ELR (cell line): ENCODE measurements around the gene FABP1.

Experiments
- DNase-seq: peaks from one replicate; pipeline ENCODE4 v3.0.0-alpha.2; 2015; ENCODE audit warnings: low read depth

The FABP1 gene

DNA sequence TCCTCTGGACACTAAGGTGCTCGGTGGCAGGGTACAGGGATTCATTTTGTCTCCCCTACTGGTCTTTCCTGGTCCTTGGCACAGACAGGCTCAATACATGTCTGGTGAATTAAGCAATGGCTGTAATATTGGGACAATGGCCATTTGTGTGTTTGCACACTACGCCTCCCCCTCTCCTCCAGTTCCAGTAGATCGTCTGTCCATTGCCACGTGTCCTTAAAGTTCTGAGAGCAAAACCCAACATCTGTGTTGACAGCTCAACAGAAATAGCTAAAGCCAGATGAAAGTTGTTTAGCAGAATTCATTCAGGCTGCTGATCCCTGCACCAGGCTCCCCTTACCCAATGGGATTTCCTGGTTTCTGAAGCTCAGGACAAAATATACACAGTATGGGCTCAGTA, 9.0 kb upstream of the FABP1 start:
- no peak for DNase-seq

DNA sequence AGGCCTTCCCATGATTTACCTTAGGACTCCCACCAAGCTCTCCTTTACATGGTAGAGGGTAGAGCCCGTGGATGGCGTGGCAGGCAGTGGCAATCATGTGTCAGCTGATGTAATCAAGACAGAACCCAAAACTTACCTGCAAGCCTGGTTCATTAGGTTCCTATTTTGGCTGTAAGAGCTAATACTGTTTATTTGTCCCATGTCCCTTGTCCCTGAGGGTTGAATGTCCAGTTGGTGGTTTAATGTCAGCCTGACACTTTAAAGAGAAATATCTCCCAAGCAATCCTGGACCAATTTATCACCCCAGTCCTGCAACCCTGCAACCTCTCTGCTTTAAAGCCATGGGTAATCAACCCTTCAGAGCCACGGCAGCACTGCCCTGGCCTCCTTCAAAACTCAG, 6.0 kb upstream of the FABP1 start:
- DNase-seq: no peak

DNA sequence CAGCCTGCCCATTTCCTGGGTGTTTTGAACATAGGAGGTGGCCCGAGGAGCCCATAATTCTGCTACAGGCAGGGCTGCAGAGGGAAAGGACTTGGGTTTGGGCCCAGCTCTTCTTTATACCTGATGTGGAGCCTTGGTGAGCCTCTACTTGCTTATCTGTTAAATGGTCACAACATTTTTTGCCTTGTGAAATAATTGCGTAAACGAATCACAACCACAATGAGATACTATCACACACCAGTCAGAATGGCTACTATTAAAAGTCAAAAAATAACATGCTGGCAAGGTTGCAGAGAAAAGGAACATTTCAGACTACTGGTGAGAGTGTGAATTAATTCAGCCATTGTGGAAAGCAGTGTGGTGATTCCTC, 4.1 kb upstream of the FABP1 start:
- no peak for DNase-seq

DNA sequence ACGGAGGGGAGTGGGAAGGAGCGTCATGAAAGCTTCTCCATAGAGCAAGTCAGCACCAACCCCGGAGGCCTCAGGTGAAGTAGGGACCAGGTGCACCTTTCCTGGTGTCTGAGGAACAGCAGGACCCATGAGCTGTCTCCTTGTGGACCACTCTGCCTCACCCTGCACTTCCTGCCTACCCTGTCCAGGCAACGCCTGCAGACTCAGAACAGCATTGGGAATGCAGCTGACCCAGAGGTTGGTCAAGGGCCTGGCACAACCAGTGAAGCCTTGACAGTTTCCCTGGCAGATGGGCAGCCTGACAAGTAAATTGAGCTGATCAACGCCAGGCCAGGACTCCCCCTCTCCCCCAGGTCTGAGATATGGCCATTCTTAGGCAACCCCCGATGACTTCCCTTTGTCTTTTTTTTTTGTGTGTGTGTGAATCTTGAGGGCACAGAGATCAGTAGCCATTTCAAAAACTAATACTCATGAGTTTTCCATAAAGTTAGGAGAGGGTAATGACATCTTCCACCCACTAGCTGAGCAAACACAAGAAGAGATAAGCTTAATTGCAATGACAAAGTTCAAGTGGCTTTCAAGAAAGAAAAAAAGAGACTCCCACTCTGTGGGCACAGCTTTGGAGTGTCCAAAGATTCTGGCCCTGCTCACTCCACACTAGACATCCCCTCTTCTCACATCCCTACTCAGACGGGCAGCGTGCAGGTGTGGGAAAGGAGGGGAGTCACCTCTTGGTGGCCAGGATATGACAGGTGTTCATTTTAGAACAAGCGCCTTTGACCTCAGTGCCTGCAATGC, 3.5 kb upstream of the FABP1 start:
- no peak for DNase-seq

DNA sequence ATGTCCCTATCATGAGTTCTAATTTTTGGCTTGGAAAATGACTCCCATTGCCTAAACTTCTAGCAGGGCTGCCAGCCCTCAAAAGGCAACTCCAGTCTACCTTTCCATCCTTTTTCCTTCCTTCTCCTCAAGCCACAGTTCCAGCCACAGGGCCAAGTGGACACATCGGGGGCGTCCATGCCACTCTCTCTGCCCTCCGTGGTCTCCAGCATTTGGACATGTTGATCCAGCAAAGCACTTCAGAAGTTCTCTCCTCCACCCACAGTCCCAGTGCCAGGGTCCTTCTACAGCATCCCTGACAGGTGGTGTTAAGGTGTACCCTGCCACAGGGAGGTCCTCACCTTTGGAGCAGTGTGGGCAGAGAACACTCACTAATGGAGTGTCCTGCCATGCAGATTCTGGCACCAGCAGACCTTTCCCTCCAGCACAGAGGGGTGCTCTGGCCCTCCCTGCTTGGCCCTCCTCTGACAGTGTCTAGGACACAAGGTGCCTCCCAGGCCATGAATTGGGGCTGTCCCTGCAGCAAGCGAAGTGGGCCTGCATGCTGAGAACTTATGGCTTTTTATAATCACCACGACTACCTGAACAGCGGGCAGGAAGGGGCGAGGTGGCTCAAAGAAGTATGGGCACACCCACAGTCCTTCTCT, 1.6 kb upstream of the FABP1 start:
- DNase-seq: no peak

DNA sequence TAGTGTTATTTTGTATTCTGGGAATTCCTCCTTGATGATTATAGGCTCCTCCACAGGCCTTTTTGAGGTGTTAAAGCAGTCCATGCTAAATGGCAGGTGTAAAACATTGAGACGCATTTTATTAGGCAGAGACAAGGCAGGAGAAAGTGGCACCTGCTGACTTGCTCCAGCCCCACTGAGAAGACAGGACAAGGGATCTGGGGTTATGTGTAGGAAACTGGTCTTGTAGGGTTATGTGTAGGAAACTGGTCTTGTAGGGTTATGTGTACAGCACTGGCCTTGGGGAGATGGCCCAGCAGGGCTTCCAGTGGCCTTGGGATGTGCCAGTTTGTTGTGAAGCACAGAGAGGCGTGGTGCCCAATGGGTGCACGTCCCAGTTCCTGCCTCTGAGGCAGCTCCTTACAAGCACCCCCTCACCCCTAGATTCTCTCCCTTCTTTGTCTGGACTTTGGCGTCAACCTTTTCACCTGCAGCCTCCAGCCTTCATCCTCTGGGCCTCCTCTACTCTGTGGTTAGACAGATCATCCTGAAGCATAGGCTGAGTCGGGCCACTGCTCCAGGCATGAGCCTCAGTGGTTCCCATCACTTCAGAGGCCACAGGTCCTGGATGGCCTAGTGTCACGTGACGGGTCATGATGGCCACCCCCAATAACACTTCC, 921 bp upstream of the FABP1 start:
- no peak for DNase-seq

DNA sequence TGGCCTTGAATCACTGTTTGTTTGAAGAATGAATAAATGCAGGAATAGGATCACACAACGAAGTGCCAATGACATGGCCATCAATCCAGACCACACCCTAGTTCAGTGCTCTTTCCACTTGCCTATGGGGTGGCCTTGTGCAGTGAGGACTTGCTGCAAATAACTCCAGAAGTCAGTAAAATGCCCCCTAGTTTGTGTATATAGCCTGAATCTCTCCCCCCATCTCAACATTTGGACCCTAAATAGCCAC, 299 bp downstream of the FABP1 start:
- no peak for DNase-seq

DNA sequence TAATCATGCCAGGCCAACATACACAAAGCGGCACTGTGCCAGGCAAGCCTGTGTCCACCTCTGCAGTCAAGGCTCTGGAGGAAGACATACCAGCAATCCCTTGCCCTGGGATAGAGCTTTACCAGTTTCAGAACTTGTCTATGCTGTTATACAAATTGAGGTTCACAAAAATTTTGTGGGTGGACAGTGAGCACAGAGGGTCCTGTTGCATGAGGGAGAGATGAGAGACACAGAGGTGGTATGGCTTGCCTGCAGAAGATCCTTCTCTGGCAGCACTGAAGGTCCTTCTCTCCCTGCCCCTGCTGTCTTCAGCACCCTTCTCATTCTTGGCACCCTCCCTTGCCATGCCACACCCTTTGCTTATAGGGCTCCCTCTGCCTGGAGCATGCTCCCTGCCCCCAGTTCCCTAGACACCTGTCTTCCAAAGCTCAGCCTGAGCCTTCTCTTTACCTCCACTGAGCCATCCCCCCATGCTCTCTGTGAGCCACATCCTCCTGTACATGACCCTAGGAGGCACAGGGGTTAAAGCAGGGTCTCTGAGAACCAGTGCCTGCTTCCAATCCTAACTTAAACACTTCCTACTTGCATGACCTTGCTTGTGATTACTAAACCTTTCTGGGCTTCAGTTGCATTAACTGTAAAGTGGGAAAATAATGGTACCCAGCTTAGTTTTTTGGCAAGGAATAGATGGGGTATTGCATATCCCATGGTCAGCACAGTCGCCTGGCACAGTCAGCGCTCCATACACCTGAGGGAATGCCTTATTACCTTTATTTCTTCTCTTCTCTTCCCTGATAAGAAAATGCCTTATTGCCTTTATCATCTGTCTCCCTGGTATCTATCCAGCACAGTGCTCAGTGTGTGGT, 857 bp downstream of the FABP1 start:
- DNase-seq: no peak

DNA sequence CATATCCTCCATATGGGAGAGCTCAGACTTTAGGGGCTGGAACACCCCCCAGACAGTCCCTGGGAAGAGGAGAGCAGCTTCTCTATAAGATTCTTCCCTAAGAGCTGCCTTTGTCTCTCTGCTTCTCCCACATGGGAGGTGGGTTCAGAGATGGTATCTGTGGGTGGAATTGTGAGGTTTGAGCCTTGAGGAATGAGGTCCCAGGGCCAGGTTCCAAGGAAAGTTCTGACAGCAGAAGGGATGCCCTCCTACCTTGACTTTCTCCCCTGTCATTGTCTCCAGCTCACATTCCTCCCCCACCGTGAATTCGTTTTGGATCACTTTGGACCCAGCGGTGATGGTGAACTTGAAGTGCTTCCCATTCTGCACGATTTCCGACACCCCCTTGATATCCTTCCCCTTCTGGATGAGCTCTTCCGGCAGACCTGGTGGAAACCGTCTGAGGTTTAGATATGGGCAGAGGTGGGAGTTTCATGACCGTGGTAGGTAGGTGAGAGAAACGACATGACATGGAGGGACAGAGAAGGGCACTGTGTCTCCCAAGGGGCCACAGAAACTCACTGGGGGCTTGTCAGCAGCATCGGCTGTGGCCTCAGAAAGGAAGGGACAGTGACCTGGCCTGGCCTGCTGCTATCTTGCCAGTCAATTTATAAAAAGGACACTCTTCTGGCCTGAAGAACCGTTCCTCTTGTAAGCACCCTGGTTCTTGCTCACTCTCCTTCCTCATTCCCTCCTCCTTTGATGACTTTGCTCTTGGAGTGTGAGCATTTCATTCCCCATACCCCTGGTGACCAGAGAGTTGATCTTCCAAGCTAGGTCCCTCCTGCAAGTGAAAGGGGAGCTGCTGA, 1.7 kb downstream of the FABP1 start:
- DNase-seq: no peak

DNA sequence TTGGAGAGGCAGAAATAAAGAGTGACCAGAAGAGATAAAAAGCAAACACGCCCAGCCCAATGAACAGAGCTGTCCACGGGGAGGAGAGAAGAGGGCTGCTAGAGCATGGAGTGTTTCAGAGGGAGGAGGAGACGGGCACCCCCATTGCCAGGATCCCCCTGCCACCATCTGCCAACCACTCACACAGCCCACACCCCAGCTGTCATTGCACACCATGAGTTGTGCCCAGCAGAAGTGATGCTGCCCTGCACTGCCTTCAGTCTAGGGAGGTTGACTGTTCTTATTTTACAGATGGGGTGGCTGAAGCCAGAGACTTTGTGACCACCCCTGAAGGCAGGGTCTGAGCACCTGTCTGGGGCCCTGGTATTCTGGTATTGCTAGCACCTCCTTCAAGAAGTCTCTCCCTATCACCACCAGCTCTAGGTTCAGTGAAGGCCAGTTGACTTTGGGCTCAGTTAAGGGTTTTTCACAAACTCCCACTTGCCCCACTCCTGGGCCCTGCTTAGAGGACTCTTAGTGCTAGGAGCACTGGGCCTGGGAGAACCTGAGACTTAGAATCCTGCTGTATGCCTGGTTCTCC, 2.4 kb downstream of the FABP1 start:
- no peak for DNase-seq

DNA sequence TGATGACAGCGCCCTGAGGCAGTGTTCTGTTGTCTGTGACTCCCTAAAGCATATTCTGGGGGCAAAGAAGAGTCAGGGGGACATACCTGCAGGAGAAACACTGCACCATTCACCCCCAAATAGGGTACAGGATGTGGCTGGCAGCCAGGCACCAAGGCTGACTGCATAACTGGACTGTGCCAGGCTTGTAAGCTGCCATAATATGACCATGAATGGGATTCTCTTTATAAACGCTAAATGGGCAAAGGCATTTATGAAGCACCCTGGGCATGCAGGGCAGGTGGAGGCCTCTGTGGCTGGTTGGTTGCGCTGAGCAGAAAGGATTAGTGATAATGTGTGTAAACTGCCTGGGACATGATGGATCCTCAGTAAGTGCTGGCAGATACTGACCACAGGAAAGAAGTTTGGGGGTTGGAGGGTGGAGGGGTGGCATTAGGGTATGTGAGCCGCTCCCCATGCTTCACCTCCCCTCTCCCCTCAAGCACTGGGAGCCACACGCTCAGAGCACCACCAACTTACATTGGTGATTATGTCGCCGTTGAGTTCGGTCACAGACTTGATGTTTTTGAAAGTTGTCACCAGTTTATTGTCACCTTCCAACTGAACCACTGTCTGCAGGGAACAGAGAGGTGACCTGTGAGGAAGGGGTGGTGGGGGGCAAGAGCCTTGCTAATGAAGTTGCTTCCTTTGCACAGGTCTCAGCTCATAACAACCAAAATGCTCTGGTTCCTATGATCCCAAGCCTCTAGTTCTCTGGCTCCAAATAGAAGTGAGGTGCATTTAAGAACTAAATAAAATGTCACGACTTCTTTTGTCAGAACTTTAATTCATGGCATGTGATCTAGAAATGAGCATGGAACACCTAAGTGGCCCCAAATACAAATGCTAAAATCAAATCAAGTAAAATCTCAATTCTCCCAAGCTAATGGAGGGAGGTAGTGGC, 3.6 kb downstream of the FABP1 start:
- no peak for DNase-seq

DNA sequence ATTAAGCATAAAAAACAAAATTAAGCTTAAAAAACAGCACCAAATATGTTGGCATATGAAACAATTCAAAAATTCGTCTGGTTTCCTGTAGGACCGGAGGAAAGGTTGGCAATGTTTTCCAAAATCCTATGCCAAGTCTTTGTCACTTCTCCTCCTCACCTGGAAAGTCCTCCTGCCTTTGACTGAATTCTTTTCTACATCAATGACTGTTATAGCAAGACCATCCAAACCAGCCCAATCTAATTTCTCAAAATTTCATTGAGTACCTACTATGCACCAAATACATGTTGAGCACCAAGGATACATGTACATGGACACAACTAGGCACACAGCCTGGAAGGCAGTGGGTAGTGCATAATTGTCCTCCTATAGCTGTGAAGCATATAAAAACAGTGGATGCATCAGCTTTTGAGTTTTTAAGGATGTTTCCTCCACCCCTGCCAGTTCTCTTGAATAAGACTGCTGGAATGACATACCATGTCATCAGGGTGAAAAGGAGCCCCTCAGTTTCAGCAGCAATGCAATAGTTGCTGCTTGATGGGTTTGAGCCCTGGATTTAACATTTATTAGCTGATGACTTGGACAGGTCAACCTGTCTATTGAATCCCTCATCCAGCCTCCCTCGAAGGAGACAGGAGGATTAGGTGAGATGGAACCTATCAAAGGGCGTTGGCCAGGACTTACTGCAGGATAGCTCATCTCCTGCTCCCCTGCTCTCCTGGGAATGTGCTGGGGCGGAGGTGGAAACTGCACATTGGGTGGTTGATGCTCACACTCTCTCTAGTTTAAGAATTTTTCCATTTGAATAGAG, 4.5 kb downstream of the FABP1 start:
- no peak for DNase-seq

DNA sequence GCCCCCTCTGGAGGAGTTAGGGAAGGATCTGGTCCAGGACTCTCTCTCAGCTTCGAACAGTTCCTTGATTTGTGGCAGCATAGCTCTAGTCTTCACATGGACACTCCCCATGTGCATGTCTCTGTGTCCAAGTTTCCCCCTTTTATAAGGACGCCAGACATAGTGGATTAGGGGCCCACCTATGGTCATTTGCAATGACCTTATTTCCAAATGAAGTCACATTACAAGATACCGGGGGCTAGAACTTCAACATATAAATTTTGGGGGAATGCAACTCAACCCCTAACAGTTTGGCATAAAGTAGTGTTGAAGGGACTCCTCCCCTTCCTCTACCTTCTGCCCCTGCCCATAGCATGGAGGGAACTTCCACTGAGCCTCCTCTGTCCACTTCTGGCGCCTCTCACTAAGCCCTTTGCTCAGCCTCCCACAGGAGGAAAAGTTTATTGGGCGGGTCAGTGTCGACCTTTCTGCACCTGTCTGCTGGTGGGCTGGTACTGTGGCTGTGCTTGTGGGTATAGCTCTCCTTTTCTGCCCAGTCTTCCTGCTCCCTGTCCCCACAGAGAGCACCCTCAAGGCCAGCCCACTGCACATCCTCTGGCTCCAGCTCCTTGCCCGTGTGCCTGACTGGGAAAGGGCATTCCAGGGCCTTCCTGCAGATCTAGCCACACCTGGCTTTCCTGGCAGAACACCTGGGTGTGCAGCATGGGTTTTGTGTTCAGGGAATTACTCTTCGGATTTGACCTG, 5.5 kb downstream of the FABP1 start:
- DNase-seq: no peak

DNA sequence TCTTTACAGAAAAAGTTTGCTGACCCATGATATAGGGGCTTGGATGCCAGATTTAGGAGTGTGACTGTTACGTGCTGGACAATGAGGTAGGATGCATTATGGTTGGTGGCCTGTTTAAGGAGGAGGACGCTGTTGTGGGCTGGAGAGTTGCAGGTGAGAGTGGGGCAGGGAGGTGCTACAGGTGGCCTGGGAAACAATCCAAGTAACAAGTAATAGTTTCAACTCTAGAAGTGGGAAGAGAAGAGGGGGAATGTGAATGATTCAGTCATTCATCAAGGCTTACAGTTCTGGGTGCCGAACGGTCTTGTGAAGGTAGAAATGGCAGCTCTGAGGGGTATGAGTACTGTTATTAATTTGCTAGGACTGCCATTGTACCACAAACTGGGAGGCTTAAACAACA, 6.2 kb downstream of the FABP1 start:
- DNase-seq: no peak

DNA sequence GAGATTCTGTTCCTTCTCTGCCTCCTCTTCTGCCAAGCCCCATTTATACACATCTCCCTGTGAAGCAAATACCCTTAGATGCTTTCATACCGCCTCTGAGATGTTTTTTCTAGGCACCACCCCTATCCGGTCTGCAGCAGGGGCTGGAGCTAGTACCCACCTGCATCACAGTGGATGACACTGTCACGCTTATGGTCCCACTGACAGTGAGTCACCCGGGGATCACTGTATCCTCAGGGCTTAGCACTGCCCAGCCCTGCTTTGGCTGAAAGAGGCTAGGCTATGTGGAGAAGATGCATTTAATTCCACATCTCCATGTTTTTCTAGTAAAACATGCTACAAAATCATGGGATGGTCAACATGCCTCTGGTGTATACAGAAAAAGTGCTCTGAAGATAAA, 9.9 kb downstream of the FABP1 start:
- DNase-seq: no peak

DNA sequence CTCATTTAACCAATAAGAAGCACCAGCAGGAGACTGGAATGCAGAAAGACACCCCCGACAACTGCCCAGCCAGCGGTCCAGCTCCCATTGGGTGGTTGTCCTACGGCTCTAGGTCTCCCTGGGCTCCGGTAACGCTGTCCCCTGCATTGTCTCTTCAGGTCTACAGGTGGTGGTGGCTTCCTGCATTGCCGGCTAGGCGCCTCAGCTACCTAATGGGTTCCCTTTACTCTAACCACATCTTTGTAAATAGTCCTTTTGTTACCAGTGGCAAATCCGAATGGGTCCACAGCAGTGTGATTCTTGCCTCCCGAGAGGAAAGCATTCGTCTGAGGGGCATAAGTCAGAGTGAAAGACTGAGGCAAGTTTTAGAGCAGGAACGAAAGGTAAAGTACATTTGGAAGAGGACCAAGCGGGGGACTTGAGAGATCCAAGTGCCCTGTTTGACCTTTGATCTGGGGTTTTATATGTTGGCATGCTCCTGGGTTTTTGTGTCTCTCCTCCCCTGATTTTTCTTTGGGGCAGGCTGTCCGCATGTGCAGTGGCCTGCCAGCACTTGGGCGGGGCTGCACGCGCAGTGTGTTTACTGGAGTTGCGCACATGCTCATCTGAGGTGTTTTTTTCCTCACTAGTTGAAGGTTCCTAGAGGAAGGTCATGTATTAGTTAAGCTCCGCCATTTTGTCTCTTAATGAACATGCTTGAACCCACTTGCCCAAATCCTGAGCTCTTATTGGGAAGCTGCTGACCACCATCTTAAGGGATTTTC, 11.0 kb downstream of the FABP1 start:
- DNase-seq: no peak

DNA sequence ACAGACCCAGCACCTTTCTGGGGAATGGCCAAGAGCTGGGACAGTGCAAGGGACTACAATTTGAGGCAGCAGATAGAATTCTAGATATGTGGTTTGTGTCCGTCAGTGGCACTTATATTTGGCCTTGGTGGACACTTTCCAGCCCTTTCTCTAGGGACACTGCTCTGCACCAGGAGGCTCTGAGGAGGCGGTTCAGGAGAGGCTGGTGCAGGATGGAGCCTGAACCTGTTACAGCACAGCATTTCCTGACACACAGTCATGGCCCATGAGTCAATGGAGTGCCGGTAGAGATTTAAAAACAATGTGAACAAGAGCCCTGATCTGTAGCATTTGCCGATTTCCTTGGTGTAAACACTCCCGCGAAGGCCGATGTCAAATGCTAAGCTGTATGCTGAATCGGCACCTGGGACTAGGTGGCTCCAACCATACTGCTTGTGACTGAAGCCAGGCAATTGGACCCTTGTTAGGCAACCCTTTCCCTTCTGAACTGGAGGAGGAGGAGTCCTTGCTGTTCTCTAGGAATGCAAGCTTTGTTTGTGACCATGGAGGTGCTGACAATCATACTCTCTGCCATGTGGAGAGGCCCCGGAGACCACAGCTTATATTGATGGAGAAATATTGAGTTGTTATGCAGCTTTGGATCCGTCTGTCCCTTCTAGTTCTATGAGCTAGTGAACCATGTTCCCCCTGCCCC, 11.9 kb downstream of the FABP1 start:
- no peak for DNase-seq
